Ovary (tissue), 3 donors: Measurements from ENCODE around the gene LRP8.

ENCODE experiments used
- EP300 ChIP-seq: sonication (generic); formaldehyde crosslinking; IDR thresholded peaks from one replicate; pipeline ENCODE4 v1.6.1; 2017; ENCODE audit warnings: antibody characterized with exemption
- POLR2A ChIP-seq: fragments of 450-650 bp; IDR thresholded peaks from one replicate; pipeline ENCODE4 v1.6.1; 2017; ENCODE audit warnings: antibody characterized with exemption, mild to moderate bottlenecking, moderate library complexity
- TF ChIP-seq, protein P1 (sequence below), 3 donors: fragments of 450-650 bp in 2 of 3; fragments of 200-600 bp in 1 of 3; IDR thresholded peaks; one replicate each; pipeline versions ENCODE4 v1.5.1 to v1.8.0; 2016 to 2022; ENCODE audit warnings: antibody characterized with exemption in 3 of 3, mild to moderate bottlenecking in 1 of 3
- donor health status: DM: no; HTN: no; CAD: no.

DNA sequence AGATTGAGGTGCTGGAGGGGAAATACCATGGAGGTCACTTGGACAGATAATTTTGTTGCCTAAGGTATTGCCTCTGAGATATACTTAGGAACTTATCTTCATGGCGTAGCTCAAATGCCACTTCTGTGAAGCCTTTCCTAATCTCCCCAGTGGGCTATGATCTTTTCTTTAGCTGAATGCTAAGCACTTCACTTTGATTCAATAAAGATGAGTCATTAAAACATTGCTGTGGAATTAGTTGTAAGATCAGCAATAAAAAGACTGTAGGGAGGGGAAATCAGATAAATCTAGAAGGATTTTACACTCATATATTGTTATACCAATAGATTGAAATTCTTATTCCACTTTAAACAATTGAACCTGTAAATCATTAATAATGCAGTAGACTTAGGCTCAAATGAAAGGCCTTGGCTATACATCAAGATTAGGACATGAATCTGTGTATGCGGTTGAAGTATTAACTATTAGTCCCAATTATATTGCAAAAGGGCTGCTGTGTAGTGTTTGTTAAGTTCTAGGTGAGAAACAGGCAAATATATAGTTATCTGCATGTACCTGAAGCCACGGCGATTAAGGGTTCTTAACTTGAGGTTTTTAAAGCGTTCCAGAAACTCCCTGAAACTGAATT lies 70.3 kb downstream of the LRP8 start:
- no peak for TF ChIP-seq POLR2A
- TF ChIP-seq, protein P1, sequence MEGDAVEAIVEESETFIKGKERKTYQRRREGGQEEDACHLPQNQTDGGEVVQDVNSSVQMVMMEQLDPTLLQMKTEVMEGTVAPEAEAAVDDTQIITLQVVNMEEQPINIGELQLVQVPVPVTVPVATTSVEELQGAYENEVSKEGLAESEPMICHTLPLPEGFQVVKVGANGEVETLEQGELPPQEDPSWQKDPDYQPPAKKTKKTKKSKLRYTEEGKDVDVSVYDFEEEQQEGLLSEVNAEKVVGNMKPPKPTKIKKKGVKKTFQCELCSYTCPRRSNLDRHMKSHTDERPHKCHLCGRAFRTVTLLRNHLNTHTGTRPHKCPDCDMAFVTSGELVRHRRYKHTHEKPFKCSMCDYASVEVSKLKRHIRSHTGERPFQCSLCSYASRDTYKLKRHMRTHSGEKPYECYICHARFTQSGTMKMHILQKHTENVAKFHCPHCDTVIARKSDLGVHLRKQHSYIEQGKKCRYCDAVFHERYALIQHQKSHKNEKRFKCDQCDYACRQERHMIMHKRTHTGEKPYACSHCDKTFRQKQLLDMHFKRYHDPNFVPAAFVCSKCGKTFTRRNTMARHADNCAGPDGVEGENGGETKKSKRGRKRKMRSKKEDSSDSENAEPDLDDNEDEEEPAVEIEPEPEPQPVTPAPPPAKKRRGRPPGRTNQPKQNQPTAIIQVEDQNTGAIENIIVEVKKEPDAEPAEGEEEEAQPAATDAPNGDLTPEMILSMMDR (IDR thresholded peaks at IDR 0.05) = no peak
- no peak for TF ChIP-seq EP300
